ENCODE results near the gene CDC42BPB. TPM values are rescaled to one million over a fixed set of nuclear protein-coding genes. Genes with fewer than 3 reads are reported as not detected.

Gene CDC42BPB
- total RNA-seq (2016; rRNA removed; fragmentation: Illumina TruSeq; extraction: Trizol) (19.7 and 20.2 TPM in 2 replicates), polyA plus RNA-seq (2011; rRNA removed) (32.3 and 33.3 TPM in 2 replicates), polyA minus RNA-seq (2011; rRNA and poly(A)+ RNA removed; ENCODE audit: low replicate concordance) (93.6 and 143 TPM in 2 replicates), Bru-seq, nascent RNA (percentile 60 among the genes with signal in this experiment), BruChase-seq, experiment 1, labeled RNA remaining after a 6-hour chase (percentile 79 among the genes with signal in this experiment), BruChase-seq, experiment 2, labeled RNA remaining after a 2-hour chase (percentile 66 among the genes with signal in this experiment)
- 5.5 and 5.6 TPM in 2 replicates for total RNA-seq (2016; cell fraction: cytosol; rRNA removed; fragmentation: Illumina TruSeq; extraction: Trizol; ENCODE audit: low read depth)
- 15.3 and 20.6 TPM in 2 replicates for total RNA-seq (2016; cell fraction: insoluble cytoplasmic fraction; rRNA removed; fragmentation: Illumina TruSeq; extraction: Trizol)
- 7.4 and 7.9 TPM in 2 replicates for total RNA-seq (2016; cell fraction: membrane; rRNA removed; fragmentation: Illumina TruSeq; extraction: Trizol)
- 21.4 and 24.6 TPM in 2 replicates for total RNA-seq (2016; cell fraction: nucleus; rRNA removed; fragmentation: Illumina TruSeq; extraction: Trizol)
- 14.7 and 18.8 TPM in 2 replicates for polyA plus RNA-seq (2011; cell fraction: cytosol; rRNA removed)
- polyA plus RNA-seq (2011; cell fraction: nucleus; rRNA removed), result 82.2 and 87.0 TPM in 2 replicates
- 23.1 and 30.9 TPM in 2 replicates for polyA plus RNA-seq (2012)
- 0.78 and 1.0 TPM in 2 replicates for polyA plus RNA-seq (2016; cell fraction: cytosol; fragmentation: Illumina TruSeq; extraction: Trizol; ENCODE audit: low read depth)
- polyA plus RNA-seq (2016; cell fraction: insoluble cytoplasmic fraction; fragmentation: Illumina TruSeq; extraction: Trizol; ENCODE audit: low read depth), result 10.5 and 14.1 TPM in 2 replicates
- polyA plus RNA-seq (2016; cell fraction: membrane; fragmentation: Illumina TruSeq; extraction: Trizol; ENCODE audit: low read depth), result 3.0 and 3.4 TPM in 2 replicates
- 45.7 and 47.5 TPM in 2 replicates for polyA plus RNA-seq (2016; cell fraction: nucleus; fragmentation: Illumina TruSeq; extraction: Trizol; ENCODE audit: insufficient read depth, low read depth)
- polyA minus RNA-seq (2011; cell fraction: cytosol; rRNA and poly(A)+ RNA removed), result 23.7 and 25.9 TPM in 2 replicates
- polyA minus RNA-seq (2011; cell fraction: nucleus; rRNA and poly(A)+ RNA removed), result 38.8 and 39.3 TPM in 2 replicates
- long read RNA-seq, experiment 1, result 0 reads
- long read RNA-seq, experiment 2, full-length matches to known transcripts, result 9 of 81 reads
- long read RNA-seq, experiment 2, partial matches to known transcripts, result 31 of 81 reads
- long read RNA-seq, experiment 2, other reads (novel, unspliced or antisense), result 41 of 81 reads

- Histone ChIP-seq H3K79me2 (ENCODE audit: insufficient read depth, low read length) (peaks cover 27% of the 10 kb centered on the region), H2AFZ (ENCODE audit: low read length) (peak within 1 kb of the TSS; percentile 9), H3K27ac (ENCODE audit: extremely low read length, insufficient read depth, low read length) (peak within 1 kb of the TSS; percentile 63), H3K9ac (ENCODE audit: insufficient read depth, low read depth, low read length) (peak within 1 kb of the TSS; percentile 73), H3K4me2 (ENCODE audit: low read depth, low read length) (peak within 1 kb of the TSS; percentile 93), H3K36me3 (replicated peaks in 1 of 2; ENCODE audit: control insufficient read depth in 1 of 2, insufficient read depth in 2 of 2, low read length in 2 of 2) (no peaks in the 10 kb centered on the region; a peak in 2 of 5 replicates), H4K20me1 (ENCODE audit: insufficient read depth, low read length) (peaks cover 5% of the 10 kb centered on the region; the same call in 1 of the 2 replicates), H3K4me3 (replicated peaks in 1 of 3; ENCODE audit: insufficient read depth in 1 of 3, low read depth in 2 of 3, low read length in 3 of 3) (peak within 1 kb of the TSS; percentile 77 to 98 (median 91)), H3K27me3 (ENCODE audit: control insufficient read depth in 1 of 2, insufficient read depth in 2 of 2, low read length in 2 of 2) (no peaks in the 10 kb centered on the region), H3K9me3 (ENCODE audit: low read length) (no peaks in the 10 kb centered on the region), H3K4me1 (ENCODE audit: insufficient read depth, low read length) (peaks cover 42% of the 10 kb centered on the region)
- ChIA-PET POLR2A (interaction anchor here (1.3 kb wide), 1 partner anchor 43 kb away, joined by 4 read pairs; no protein-coding TSS in a partner anchor), CTCF (ENCODE audit: low intra/inter-chr PET ratio, low total read pairs) (no interaction called here)
- no peak for FAIRE-seq
- no TSS peak for BruUV-seq (replicated peaks)
- peak; percentile 96 for ATAC-seq
- 0% methylated on average over 8 of the region's 113 CpGs for WGBS (ENCODE audit: low lambda C conversion rate)
- peak; percentile 66 for DNase-seq (ENCODE audit: low spot score)
- in situ Hi-C loops (cut with HindIII; ENCODE audit: extremely low pct_ligation_motif_present, low pct_unique_long_range_greater_than_20kb) (no loop called here), intact Hi-C loops (cut with micrococcal nuclease; ENCODE audit: unreplicated experiment) (no loop called here)
- TF ChIP-seq ZNF709 (CRISPR knock-in tag; IDR thresholded peaks at IDR 0.05), result no peak
- TF ChIP-seq PHF21A (CRISPR knock-in tag; IDR thresholded peaks at IDR 0.05), result peak; percentile 59
- TF ChIP-seq HOXA7 (CRISPR knock-in tag; IDR thresholded peaks at IDR 0.05), result no peak
- TF ChIP-seq ZNF883 (CRISPR knock-in tag; IDR thresholded peaks at IDR 0.05; ENCODE audit: not compliant biosample characterization), result peak; percentile 32
- no peak for TF ChIP-seq ZNF646 (CRISPR knock-in tag; IDR thresholded peaks at IDR 0.05)
- no peak for TF ChIP-seq PREB (CRISPR knock-in tag; IDR thresholded peaks at IDR 0.05)
These were observed at the start of gene CDC42BPB for GRCh38 chr14:103057372-103058163. CDC42BPB (minus strand) TSS chr14:103057549; CDS start chr14:103057173, 376 bp downstream.
